Tibial nerve (tissue), 4 donors: Measurements from ENCODE around the gene PVALEF. TPM values are rescaled to one million over a fixed set of nuclear protein-coding genes. Genes with fewer than 3 reads are reported as not detected.

ENCODE experiments used
- DNase-seq, 2 donors: peaks; one replicate each; pipeline ENCODE4 v3.0.0-alpha.2; 2019; ENCODE audit warnings: low spot score in 2 of 2
- H3K27ac ChIP-seq, 4 donors: fragments of 200-600 bp; sonication (generic) in 3 of 4; one replicate each; pipeline ENCODE4 v1.5.1; 2017 to 2019; ENCODE audit warnings: mild to moderate bottlenecking in 1 of 4
- H3K27me3 ChIP-seq, 2 donors: fragments of 200-600 bp; sonication (generic) in 1 of 2; one replicate each; pipeline versions ENCODE4 v1.5.1 to v1.6.0; 2017 to 2019
- H3K36me3 ChIP-seq, 3 donors: fragments of 200-600 bp; sonication (generic); one replicate each; pipeline ENCODE4 v1.5.1; 2018 to 2019
- H3K4me1 ChIP-seq, 4 donors: fragments of 200-600 bp; sonication (generic) in 3 of 4; one replicate each; pipeline ENCODE4 v1.5.1; 2017 to 2019
- H3K4me3 ChIP-seq, 4 donors: fragments of 200-600 bp; sonication (generic) in 3 of 4; one replicate each; pipeline ENCODE4 v1.5.1; 2017 to 2019; ENCODE audit warnings: mild to moderate bottlenecking in 1 of 4, moderate library complexity in 1 of 4
- H3K9me3 ChIP-seq, 4 donors: fragments of 200-600 bp; sonication (generic) in 3 of 4; one replicate each; pipeline ENCODE4 v1.5.1; 2017 to 2019
- CTCF ChIP-seq, 5 experiments: fragments of 200-600 bp in 3 of 5; fragments of 450-650 bp in 2 of 5; sonication (generic) in 3 of 5; IDR thresholded peaks; one replicate each; pipeline ENCODE4 v1.5.1; 2016 to 2019; ENCODE audit warnings: antibody characterized with exemption in 5 of 5, mild to moderate bottlenecking in 3 of 5, moderate library complexity in 2 of 5
- EP300 ChIP-seq, 2 donors: sonication (generic); formaldehyde crosslinking; IDR thresholded peaks; one replicate each; pipeline ENCODE4 v1.6.1; 2017; ENCODE audit warnings: antibody characterized with exemption in 2 of 2, mild to moderate bottlenecking in 1 of 2
- POLR2A ChIP-seq, 2 donors: fragments of 450-650 bp; IDR thresholded peaks; one replicate each; pipeline ENCODE4 v1.6.1; 2017; ENCODE audit warnings: antibody characterized with exemption in 2 of 2, mild to moderate bottlenecking in 2 of 2, moderate library complexity in 2 of 2
- WGBS, 2 donors: methylation state at CpG; one replicate each; pipeline ENCODE4 v1.1.5; 2018; 5-methylcytosine and 5-hydroxymethylcytosine counted together
- total RNA-seq, 4 donors: library from RNA; depleted of rRNA; stranded (reverse); fragments of >200 nt; gene quantifications; one replicate each; pipeline ENCODE4 v1.1.0, GENCODE V29; 2016

Gene PVALEF
- total RNA-seq, 4 donors from 2014 or later: not detected

GRCh38 chr17:81195941-81196495 is 30.7 kb downstream of the PVALEF start:
- Histone ChIP-seq H3K27me3 (no peaks in the 10 kb centered on the region), H3K4me3 (no peak overlapping the region), H3K4me1 (peaks cover 0 to 15% (median 3%) of the 10 kb centered on the region in 4 donors), H3K9me3 (no peaks in the 10 kb centered on the region), H3K36me3 (peaks cover 0 to 87% (median 2%) of the 10 kb centered on the region in 3 donors), H3K27ac (no peak overlapping the region)
- 81 to 87% methylated on average over 7 to 12 of the region's 14 CpGs for WGBS, 2 donors
- no peak for DNase-seq
- TF ChIP-seq EP300 (IDR thresholded peaks at IDR 0.05) (no peak), POLR2A (IDR thresholded peaks at IDR 0.05) (no peak), CTCF (IDR thresholded peaks at IDR 0.05) (no peak)

- Histone ChIP-seq H3K36me3 (peaks cover 0 to 80% (median 2%) of the 10 kb centered on the region in 3 donors), H3K4me3 (no peak overlapping the region), H3K27me3 (no peaks in the 10 kb centered on the region), H3K27ac (no peak overlapping the region), H3K4me1 (peaks cover 0 to 18% (median 3%) of the 10 kb centered on the region in 4 donors), H3K9me3 (no peaks in the 10 kb centered on the region)
- 82 to 87% methylated on average over 30 to 38 of the region's 45 CpGs for WGBS, 2 donors
- DNase-seq: no peak
- TF ChIP-seq POLR2A (IDR thresholded peaks at IDR 0.05) (no peak), EP300 (IDR thresholded peaks at IDR 0.05) (no peak), CTCF (IDR thresholded peaks at IDR 0.05) (no peak)
Observed at GRCh38 chr17:81196505-81197408, 31.4 kb downstream of the PVALEF start.

- 79 to 81% methylated on average over 7 to 8 of the region's 14 CpGs for WGBS, 2 donors
- DNase-seq: no peak
- TF ChIP-seq CTCF (IDR thresholded peaks at IDR 0.05) (no peak), EP300 (IDR thresholded peaks at IDR 0.05) (no peak), POLR2A (IDR thresholded peaks at IDR 0.05) (no peak)
- Histone ChIP-seq H3K4me3 (no peak overlapping the region), H3K27ac (no peak overlapping the region), H3K36me3 (peaks cover 0 to 78% (median 2%) of the 10 kb centered on the region in 3 donors), H3K9me3 (no peaks in the 10 kb centered on the region), H3K27me3 (no peaks in the 10 kb centered on the region), H3K4me1 (peaks cover 0 to 18% (median 3%) of the 10 kb centered on the region in 4 donors)
Observed at GRCh38 chr17:81197409-81197795, 32.1 kb downstream of the PVALEF start.

GRCh38 chr17:81197831-81198490 is 32.7 kb downstream of the PVALEF start:
- no peak for DNase-seq
- Histone ChIP-seq H3K27ac (no peak overlapping the region), H3K36me3 (peaks cover 0 to 78% (median 2%) of the 10 kb centered on the region in 3 donors), H3K4me3 (no peak overlapping the region), H3K27me3 (no peaks in the 10 kb centered on the region), H3K9me3 (no peaks in the 10 kb centered on the region), H3K4me1 (peaks cover 0 to 18% (median 3%) of the 10 kb centered on the region in 4 donors)
- no peak for TF ChIP-seq POLR2A (IDR thresholded peaks at IDR 0.05)
- TF ChIP-seq CTCF (IDR thresholded peaks at IDR 0.05): no peak
- TF ChIP-seq EP300 (IDR thresholded peaks at IDR 0.05): no peak
- 77 to 87% methylated on average over 11 to 19 of the region's 21 CpGs for WGBS, 2 donors
